Immature natural killer cell (primary cell): Measurements from ENCODE around the gene HDLBP. TPM values are rescaled to one million over a fixed set of nuclear protein-coding genes. Genes with fewer than 3 reads are reported as not detected.
"Not testable (repeated sequence)": the region's sequence is repeated elsewhere in the genome, so short reads cannot be mapped to it uniquely, and the experiment has no call there.

ENCODE experiments used
- DNase-seq, 3 donors: peaks; one replicate each; pipeline ENCODE4 v3.0.0; 2022; ENCODE audit warnings: mixed read lengths in 1 of 3
- H3K27ac Mint-ChIP-seq, 6 donors: one replicate each; pipeline ENCODE4 v1.8.0; 2020; ENCODE audit warnings: mixed read lengths in 6 of 6, mild to moderate bottlenecking in 5 of 6, inconsistent platforms in 4 of 6, moderate library complexity in 3 of 6
- H3K27me3 Mint-ChIP-seq, 3 donors: one replicate each; pipeline ENCODE4 v1.8.0; 2020 to 2021; ENCODE audit warnings: low read depth in 3 of 3, mild to moderate bottlenecking in 3 of 3, mixed read lengths in 3 of 3, moderate library complexity in 3 of 3, inconsistent platforms in 1 of 3
- H3K36me3 Mint-ChIP-seq, 3 donors: one replicate each; pipeline ENCODE4 v1.8.0; 2020; ENCODE audit warnings: mixed read lengths in 3 of 3, inconsistent platforms in 2 of 3, mild to moderate bottlenecking in 2 of 3
- H3K4me1 Mint-ChIP-seq, 2 donors: one replicate each; pipeline ENCODE4 v1.8.0; 2020; ENCODE audit warnings: inconsistent platforms in 2 of 2, mild to moderate bottlenecking in 2 of 2, mixed read lengths in 2 of 2, moderate library complexity in 1 of 2
- H3K4me3 Mint-ChIP-seq, 5 donors: one replicate each; pipeline ENCODE4 v1.8.0; 2020; ENCODE audit warnings: mild to moderate bottlenecking in 5 of 5, mixed read lengths in 5 of 5, inconsistent platforms in 3 of 5, moderate library complexity in 3 of 5
- H3K9me3 Mint-ChIP-seq, 6 donors: one replicate each; pipeline ENCODE4 v1.8.0; 2020; ENCODE audit warnings: mild to moderate bottlenecking in 6 of 6, mixed read lengths in 6 of 6, inconsistent platforms in 4 of 6, moderate library complexity in 3 of 6
- polyA plus RNA-seq, 3 donors: library from polyadenylated mRNA; unstranded; fragments of 300-500 nt; fragmentation: Illumina TruSeq; gene quantifications; one replicate each; pipeline ENCODE4 v1.2.3, GENCODE V29; 2021

The HDLBP gene
- polyA plus RNA-seq, 3 donors from 2014 or later: 20.4 to 71.7 (median 31.5) TPM

GRCh38 chr2:241308832-241309500 lies 6.5 kb downstream of the HDLBP start:
- H3K27ac Mint-ChIP-seq: peak overlapping the region; percentile 70 to 94 (median 88)
- peaks cover 68 to 74% of the 10 kb centered on the region in 2 donors for H3K4me1 Mint-ChIP-seq
- H3K27me3 Mint-ChIP-seq: peaks cover 2 to 6% (median 5%) of the 10 kb centered on the region in 3 donors

GRCh38 chr2:241308267-241308666 lies 7.2 kb downstream of the HDLBP start:
- Mint-ChIP-seq H3K4me1 (peaks cover 65 to 76% of the 10 kb centered on the region in 2 donors), H3K4me3 (no peak overlapping the region), H3K27ac (peak overlapping the region; percentile 70 to 94 (median 88)), H3K9me3 (no peaks in the 10 kb centered on the region), H3K27me3 (peaks cover 2 to 6% (median 5%) of the 10 kb centered on the region in 3 donors), H3K36me3 (no peaks in the 10 kb centered on the region)
- no peak for DNase-seq

More at GRCh38 chr2:241308832-241309500, 6.5 kb downstream of the HDLBP start:
- Mint-ChIP-seq H3K4me3 (peak overlapping the region in 2 of 5 donors; percentile 3 to 57), H3K36me3 (no peaks in the 10 kb centered on the region), H3K9me3 (no peaks in the 10 kb centered on the region)
- DNase-seq: no peak

- no peaks in the 10 kb centered on the region for H3K9me3 Mint-ChIP-seq
- peak overlapping the region in 2 of 6 donors; percentile 7 to 17 for H3K27ac Mint-ChIP-seq
- peaks cover 69 to 85% of the 10 kb centered on the region in 2 donors for H3K4me1 Mint-ChIP-seq
- H3K4me3 Mint-ChIP-seq: no peak overlapping the region
- DNase-seq: no peak
- H3K36me3 Mint-ChIP-seq: no peaks in the 10 kb centered on the region
- H3K27me3 Mint-ChIP-seq: peaks cover 2 to 6% (median 5%) of the 10 kb centered on the region in 3 donors
These were observed 8.4 kb downstream of the HDLBP start for GRCh38 chr2:241307055-241307454.

GRCh38 chr2:241304039-241304670 lies 11.3 kb downstream of the HDLBP start:
- no peak for DNase-seq
- Mint-ChIP-seq H3K4me3 (peak overlapping the region in 1 of 5 donors; percentile 54), H3K9me3 (no peaks in the 10 kb centered on the region), H3K36me3 (no peaks in the 10 kb centered on the region), H3K27ac (peak overlapping the region; percentile 87 to 95 (median 92)), H3K4me1 (peaks cover 59 to 70% of the 10 kb centered on the region in 2 donors), H3K27me3 (peaks cover 2 to 6% (median 5%) of the 10 kb centered on the region in 3 donors)

- no peaks in the 10 kb centered on the region for H3K36me3 Mint-ChIP-seq
- peaks cover 2 to 6% (median 5%) of the 10 kb centered on the region in 3 donors for H3K27me3 Mint-ChIP-seq
- peak overlapping the region in 1 of 5 donors; percentile 8 for H3K4me3 Mint-ChIP-seq
- H3K4me1 Mint-ChIP-seq: peaks cover 60 to 70% of the 10 kb centered on the region in 2 donors
- no peaks in the 10 kb centered on the region for H3K9me3 Mint-ChIP-seq
- DNase-seq: no peak
- H3K27ac Mint-ChIP-seq: peak overlapping the region; percentile 35 to 77 (median 50)
These were observed 12.5 kb downstream of the HDLBP start for GRCh38 chr2:241302759-241303651.

- Mint-ChIP-seq H3K27me3 (peaks cover 2 to 6% (median 5%) of the 10 kb centered on the region in 3 donors), H3K4me3 (no peak overlapping the region), H3K36me3 (peaks cover 0 to 4% (median 3%) of the 10 kb centered on the region in 3 donors), H3K4me1 (peaks cover 61 to 68% of the 10 kb centered on the region in 2 donors), H3K27ac (peak overlapping the region in 4 of 6 donors; percentile 22 to 42 (median 40)), H3K9me3 (no peaks in the 10 kb centered on the region)
- no peak for DNase-seq
These were observed 13.4 kb downstream of the HDLBP start for GRCh38 chr2:241302083-241302482.

GRCh38 chr2:241300000-241300399 lies 15.5 kb downstream of the HDLBP start:
- Mint-ChIP-seq H3K4me3 (no peak overlapping the region), H3K27ac (peak overlapping the region in 2 of 6 donors; percentile 20 to 30)

GRCh38 chr2:241298673-241299072 lies 16.8 kb downstream of the HDLBP start:
- Mint-ChIP-seq H3K4me1 (peaks cover 38 to 64% of the 10 kb centered on the region in 2 donors), H3K27me3 (peaks cover 0 to 2% (median 0%) of the 10 kb centered on the region in 3 donors), H3K36me3 (peaks cover 0 to 8% (median 3%) of the 10 kb centered on the region in 3 donors), H3K27ac (peak overlapping the region; percentile 11 to 80 (median 60)), H3K9me3 (no peaks in the 10 kb centered on the region), H3K4me3 (peak overlapping the region; percentile 1 to 63 (median 46))
- DNase-seq: no peak

More at GRCh38 chr2:241300000-241300399, 15.5 kb downstream of the HDLBP start:
- Mint-ChIP-seq H3K36me3 (peaks cover 0 to 8% (median 3%) of the 10 kb centered on the region in 3 donors), H3K9me3 (no peaks in the 10 kb centered on the region), H3K4me1 (peaks cover 47 to 75% of the 10 kb centered on the region in 2 donors), H3K27me3 (peaks cover 0 to 2% (median 0%) of the 10 kb centered on the region in 3 donors)
- DNase-seq: no peak

- Mint-ChIP-seq H3K4me1 (peaks cover 30 to 60% of the 10 kb centered on the region in 2 donors), H3K27me3 (peaks cover 0 to 2% (median 0%) of the 10 kb centered on the region in 3 donors)
These were observed 18.7 kb downstream of the HDLBP start for GRCh38 chr2:241296767-241297166.

GRCh38 chr2:241295326-241296095 lies 20.0 kb downstream of the HDLBP start:
- Mint-ChIP-seq H3K27ac (no peak overlapping the region), H3K36me3 (peaks cover 0 to 8% (median 3%) of the 10 kb centered on the region in 3 donors)

More at GRCh38 chr2:241296767-241297166, 18.7 kb downstream of the HDLBP start:
- H3K9me3 Mint-ChIP-seq: no peaks in the 10 kb centered on the region
- peak overlapping the region in 1 of 6 donors; percentile 42 for H3K27ac Mint-ChIP-seq
- H3K4me3 Mint-ChIP-seq: no peak overlapping the region
- no peak for DNase-seq
- peaks cover 0 to 8% (median 3%) of the 10 kb centered on the region in 3 donors for H3K36me3 Mint-ChIP-seq

GRCh38 chr2:241293378-241293797 lies 22.1 kb downstream of the HDLBP start:
- peaks cover 34 to 72% of the 10 kb centered on the region in 2 donors for H3K4me1 Mint-ChIP-seq
- H3K27me3 Mint-ChIP-seq, DNase-seq, H3K36me3 Mint-ChIP-seq, H3K9me3 Mint-ChIP-seq, H3K4me3 Mint-ChIP-seq, H3K27ac Mint-ChIP-seq: not testable (repeated sequence)

More at GRCh38 chr2:241295326-241296095, 20.0 kb downstream of the HDLBP start:
- Mint-ChIP-seq H3K27me3 (peaks cover 0 to 2% (median 0%) of the 10 kb centered on the region in 3 donors), H3K4me1 (peaks cover 43 to 70% of the 10 kb centered on the region in 2 donors), H3K4me3 (no peak overlapping the region), H3K9me3 (no peaks in the 10 kb centered on the region)
- no peak for DNase-seq

GRCh38 chr2:241291977-241292376 lies 23.5 kb downstream of the HDLBP start:
- Mint-ChIP-seq H3K9me3 (no peaks in the 10 kb centered on the region), H3K4me3 (no peak overlapping the region), H3K27ac (peak overlapping the region in 1 of 6 donors; percentile 30), H3K36me3 (peaks cover 0 to 3% (median 0%) of the 10 kb centered on the region in 3 donors), H3K4me1 (peaks cover 30 to 70% of the 10 kb centered on the region in 2 donors), H3K27me3 (peaks cover 0 to 2% (median 0%) of the 10 kb centered on the region in 3 donors)
- DNase-seq: no peak
